Neural cell (in vitro differentiated cells): ENCODE measurements around the gene PPP1CA. TPM values are rescaled to one million over a fixed set of nuclear protein-coding genes. Genes with fewer than 3 reads are reported as not detected.

Experiments used
- H2AFZ ChIP-seq: fragments of 200-600, 300-800 bp; sonication (generic), shearing (Covaris generic); 2 replicates; pipeline ENCODE4 v1.6.0; 2014; ENCODE audit warnings: low read depth, mild to moderate bottlenecking, antibody characterized with exemption, low read length, moderate library complexity
- H3F3A ChIP-seq: fragments of 200-600 bp; shearing (Covaris generic); 2 replicates; pipeline ENCODE4 v1.6.1; 2016; ENCODE audit warnings: mild to moderate bottlenecking, moderate library complexity, mixed read lengths, antibody characterized with exemption, low read length; ENCODE audit not compliant: insufficient read depth, poor library complexity, severe bottlenecking
- H3K27ac ChIP-seq: fragments of 200-600, 300-800 bp; sonication (generic), shearing (Covaris generic); 2 replicates; pipeline ENCODE4 v1.5.1; 2014; ENCODE audit warnings: mild to moderate bottlenecking, low read length, moderate library complexity
- H3K27me3 ChIP-seq: fragments of 300-800, 200-600 bp; sonication (generic), shearing (Covaris generic); 2 replicates; pipeline ENCODE4 v1.6.0; 2014; ENCODE audit warnings: mild to moderate bottlenecking, low read depth, low read length, moderate library complexity; ENCODE audit not compliant: insufficient read depth
- H3K36me3 ChIP-seq: fragments of 300-800, 200-600 bp; sonication (generic), shearing (Covaris generic); 2 replicates; pipeline ENCODE4 v1.5.1; 2014; ENCODE audit warnings: mild to moderate bottlenecking, antibody characterized with exemption, low read length, moderate library complexity; ENCODE audit not compliant: insufficient read depth
- H3K4me2 ChIP-seq: fragments of 300-800, 200-600 bp; sonication (generic), shearing (Covaris generic); 2 replicates; pipeline ENCODE4 v1.6.0; 2014; ENCODE audit warnings: mild to moderate bottlenecking, low read length
- H3K4me3 ChIP-seq: fragments of 300-800, 200-600 bp; sonication (generic), shearing (Covaris generic); 2 replicates; pipeline ENCODE4 v1.5.1; 2014; ENCODE audit warnings: mild to moderate bottlenecking, low read length, moderate library complexity
- H3K79me2 ChIP-seq: fragments of 200-600 bp; shearing (Covaris generic); replicated peaks from 2 replicates; pipeline ENCODE4 v1.6.0; 2014; ENCODE audit warnings: mild to moderate bottlenecking, low read length, moderate library complexity; ENCODE audit not compliant: insufficient read depth
- H3K9ac ChIP-seq: fragments of 300-800, 200-600 bp; sonication (generic), shearing (Covaris generic); 2 replicates; pipeline ENCODE4 v1.6.1; 2016; ENCODE audit warnings: mild to moderate bottlenecking, low read length, mixed read lengths
- H3K9me2 ChIP-seq: fragments of 200-600 bp; shearing (Covaris generic); 2 replicates; pipeline ENCODE4 v1.6.1; 2016; ENCODE audit warnings: mild to moderate bottlenecking, low read length, mixed read lengths; ENCODE audit not compliant: insufficient read depth
- H3K9me3 ChIP-seq: fragments of 200-600, 300-800 bp; sonication (generic), shearing (Covaris generic); 2 replicates; pipeline ENCODE4 v1.6.1; 2016; ENCODE audit warnings: mild to moderate bottlenecking, mixed run types, low read length, moderate library complexity, mixed read lengths
- H4K20me1 ChIP-seq: fragments of 200-600 bp; shearing (Covaris generic); 2 replicates; pipeline ENCODE4 v1.6.1; 2016; ENCODE audit warnings: mild to moderate bottlenecking, mixed run types; ENCODE audit not compliant: insufficient read depth
- EP300 ChIP-seq: fragments of 450-650 bp; conservative IDR thresholded peaks from 2 replicates; pipeline ENCODE4 v1.6.1; 2014; ENCODE audit warnings: antibody characterized with exemption, mild to moderate bottlenecking, moderate library complexity; ENCODE audit not compliant: poor library complexity, severe bottlenecking
- EZH2 ChIP-seq: fragments of 200-600, 300-800 bp; shearing (Covaris generic), sonication (generic); IDR thresholded peaks from 2 replicates; pipeline ENCODE4 v1.6.1; 2014; ENCODE audit warnings: antibody characterized with exemption, low read length, borderline replicate concordance, mild to moderate bottlenecking; ENCODE audit not compliant: insufficient read depth, poor library complexity, severe bottlenecking
- MXI1 ChIP-seq: fragments of 450-650 bp; conservative IDR thresholded peaks from 2 replicates; pipeline ENCODE4 v1.6.1; 2014; ENCODE audit warnings: antibody characterized with exemption, mild to moderate bottlenecking; ENCODE audit not compliant: poor library complexity, severe bottlenecking
- POLR2AphosphoS5 ChIP-seq: IDR thresholded peaks from 2 replicates; pipeline ENCODE4 v1.6.1; 2012
- RAD21 ChIP-seq: fragments of 450-650 bp; conservative IDR thresholded peaks from 2 replicates; pipeline ENCODE4 v1.6.1; 2014; ENCODE audit warnings: antibody characterized with exemption, mild to moderate bottlenecking, moderate library complexity
- SMC3 ChIP-seq: fragments of 450-650 bp; conservative IDR thresholded peaks from 2 replicates; pipeline ENCODE4 v1.6.1; 2014; ENCODE audit warnings: antibody characterized with exemption, mild to moderate bottlenecking, moderate library complexity; ENCODE audit not compliant: poor library complexity
- TAF1 ChIP-seq: IDR thresholded peaks from 2 replicates; pipeline ENCODE4 v1.6.1; 2012; ENCODE audit warnings: low read depth
- polyA plus RNA-seq: library from polyadenylated mRNA; depleted of rRNA; stranded (reverse); fragments of >200 nt; gene quantifications from 2 replicates; pipeline ENCODE4 v1.2.3, GENCODE V29; 2014
- TF ChIP-seq, protein P1 (sequence below): IDR thresholded peaks from 2 replicates; pipeline ENCODE4 v1.6.1; 2012; ENCODE audit warnings: borderline replicate concordance
- TF ChIP-seq, protein P2 (sequence below): fragments of 450-650 bp; IDR thresholded peaks from 2 replicates; pipeline ENCODE4 v1.5.1; 2014; ENCODE audit warnings: antibody characterized with exemption, mild to moderate bottlenecking, moderate library complexity; ENCODE audit not compliant: poor library complexity, severe bottlenecking

The PPP1CA gene
- polyA plus RNA-seq, 1 donor from 2014 or later, result 106 TPM

DNA sequence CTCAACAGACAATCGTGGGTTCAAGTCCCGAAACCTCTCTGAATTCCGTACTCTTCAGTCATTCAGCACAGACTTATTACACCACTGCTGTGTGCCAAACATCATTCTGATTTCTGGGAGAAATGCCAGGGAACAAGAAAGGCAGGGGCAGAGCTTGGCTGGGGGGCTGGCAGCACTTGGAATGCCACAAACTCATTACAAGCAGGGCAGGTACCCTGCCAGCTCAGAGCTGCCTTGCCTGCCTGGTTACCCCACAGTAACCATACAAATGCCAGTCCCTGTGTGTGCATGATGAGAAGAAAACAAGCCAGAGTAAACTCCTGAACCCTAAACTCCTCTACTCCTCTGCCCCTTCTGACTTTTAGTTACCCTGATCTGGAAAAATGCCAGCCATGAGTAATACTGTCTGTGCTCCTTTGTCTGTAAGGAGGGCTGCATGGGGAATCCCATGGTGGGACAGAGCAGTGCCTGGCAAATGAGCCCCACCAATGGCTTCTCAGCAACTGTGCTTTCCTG is 16.7 kb downstream of the PPP1CA start:
- Histone ChIP-seq H3K36me3 (no peaks in the 10 kb centered on the region), H3K27ac (no peak overlapping the region), H3K9ac (no peak overlapping the region), H3K9me2 (no peaks in the 10 kb centered on the region), H3F3A (no peaks in the 10 kb centered on the region), H3K4me3 (no peak overlapping the region), H3K4me2 (no peak overlapping the region), H3K9me3 (no peaks in the 10 kb centered on the region), H4K20me1 (no peaks in the 10 kb centered on the region), H3K27me3 (no peaks in the 10 kb centered on the region), H2AFZ (no peak overlapping the region), H3K79me2 (no peaks in the 10 kb centered on the region)
- TF ChIP-seq, protein P1, sequence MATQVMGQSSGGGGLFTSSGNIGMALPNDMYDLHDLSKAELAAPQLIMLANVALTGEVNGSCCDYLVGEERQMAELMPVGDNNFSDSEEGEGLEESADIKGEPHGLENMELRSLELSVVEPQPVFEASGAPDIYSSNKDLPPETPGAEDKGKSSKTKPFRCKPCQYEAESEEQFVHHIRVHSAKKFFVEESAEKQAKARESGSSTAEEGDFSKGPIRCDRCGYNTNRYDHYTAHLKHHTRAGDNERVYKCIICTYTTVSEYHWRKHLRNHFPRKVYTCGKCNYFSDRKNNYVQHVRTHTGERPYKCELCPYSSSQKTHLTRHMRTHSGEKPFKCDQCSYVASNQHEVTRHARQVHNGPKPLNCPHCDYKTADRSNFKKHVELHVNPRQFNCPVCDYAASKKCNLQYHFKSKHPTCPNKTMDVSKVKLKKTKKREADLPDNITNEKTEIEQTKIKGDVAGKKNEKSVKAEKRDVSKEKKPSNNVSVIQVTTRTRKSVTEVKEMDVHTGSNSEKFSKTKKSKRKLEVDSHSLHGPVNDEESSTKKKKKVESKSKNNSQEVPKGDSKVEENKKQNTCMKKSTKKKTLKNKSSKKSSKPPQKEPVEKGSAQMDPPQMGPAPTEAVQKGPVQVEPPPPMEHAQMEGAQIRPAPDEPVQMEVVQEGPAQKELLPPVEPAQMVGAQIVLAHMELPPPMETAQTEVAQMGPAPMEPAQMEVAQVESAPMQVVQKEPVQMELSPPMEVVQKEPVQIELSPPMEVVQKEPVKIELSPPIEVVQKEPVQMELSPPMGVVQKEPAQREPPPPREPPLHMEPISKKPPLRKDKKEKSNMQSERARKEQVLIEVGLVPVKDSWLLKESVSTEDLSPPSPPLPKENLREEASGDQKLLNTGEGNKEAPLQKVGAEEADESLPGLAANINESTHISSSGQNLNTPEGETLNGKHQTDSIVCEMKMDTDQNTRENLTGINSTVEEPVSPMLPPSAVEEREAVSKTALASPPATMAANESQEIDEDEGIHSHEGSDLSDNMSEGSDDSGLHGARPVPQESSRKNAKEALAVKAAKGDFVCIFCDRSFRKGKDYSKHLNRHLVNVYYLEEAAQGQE, result no peak
- TF ChIP-seq MXI1 (no peak), EZH2 (no peak), TAF1 (no peak), POLR2AphosphoS5 (no peak), SMC3 (no peak), RAD21 (no peak), EP300 (no peak)
- TF ChIP-seq, protein P2, sequence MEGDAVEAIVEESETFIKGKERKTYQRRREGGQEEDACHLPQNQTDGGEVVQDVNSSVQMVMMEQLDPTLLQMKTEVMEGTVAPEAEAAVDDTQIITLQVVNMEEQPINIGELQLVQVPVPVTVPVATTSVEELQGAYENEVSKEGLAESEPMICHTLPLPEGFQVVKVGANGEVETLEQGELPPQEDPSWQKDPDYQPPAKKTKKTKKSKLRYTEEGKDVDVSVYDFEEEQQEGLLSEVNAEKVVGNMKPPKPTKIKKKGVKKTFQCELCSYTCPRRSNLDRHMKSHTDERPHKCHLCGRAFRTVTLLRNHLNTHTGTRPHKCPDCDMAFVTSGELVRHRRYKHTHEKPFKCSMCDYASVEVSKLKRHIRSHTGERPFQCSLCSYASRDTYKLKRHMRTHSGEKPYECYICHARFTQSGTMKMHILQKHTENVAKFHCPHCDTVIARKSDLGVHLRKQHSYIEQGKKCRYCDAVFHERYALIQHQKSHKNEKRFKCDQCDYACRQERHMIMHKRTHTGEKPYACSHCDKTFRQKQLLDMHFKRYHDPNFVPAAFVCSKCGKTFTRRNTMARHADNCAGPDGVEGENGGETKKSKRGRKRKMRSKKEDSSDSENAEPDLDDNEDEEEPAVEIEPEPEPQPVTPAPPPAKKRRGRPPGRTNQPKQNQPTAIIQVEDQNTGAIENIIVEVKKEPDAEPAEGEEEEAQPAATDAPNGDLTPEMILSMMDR, result no peak

DNA sequence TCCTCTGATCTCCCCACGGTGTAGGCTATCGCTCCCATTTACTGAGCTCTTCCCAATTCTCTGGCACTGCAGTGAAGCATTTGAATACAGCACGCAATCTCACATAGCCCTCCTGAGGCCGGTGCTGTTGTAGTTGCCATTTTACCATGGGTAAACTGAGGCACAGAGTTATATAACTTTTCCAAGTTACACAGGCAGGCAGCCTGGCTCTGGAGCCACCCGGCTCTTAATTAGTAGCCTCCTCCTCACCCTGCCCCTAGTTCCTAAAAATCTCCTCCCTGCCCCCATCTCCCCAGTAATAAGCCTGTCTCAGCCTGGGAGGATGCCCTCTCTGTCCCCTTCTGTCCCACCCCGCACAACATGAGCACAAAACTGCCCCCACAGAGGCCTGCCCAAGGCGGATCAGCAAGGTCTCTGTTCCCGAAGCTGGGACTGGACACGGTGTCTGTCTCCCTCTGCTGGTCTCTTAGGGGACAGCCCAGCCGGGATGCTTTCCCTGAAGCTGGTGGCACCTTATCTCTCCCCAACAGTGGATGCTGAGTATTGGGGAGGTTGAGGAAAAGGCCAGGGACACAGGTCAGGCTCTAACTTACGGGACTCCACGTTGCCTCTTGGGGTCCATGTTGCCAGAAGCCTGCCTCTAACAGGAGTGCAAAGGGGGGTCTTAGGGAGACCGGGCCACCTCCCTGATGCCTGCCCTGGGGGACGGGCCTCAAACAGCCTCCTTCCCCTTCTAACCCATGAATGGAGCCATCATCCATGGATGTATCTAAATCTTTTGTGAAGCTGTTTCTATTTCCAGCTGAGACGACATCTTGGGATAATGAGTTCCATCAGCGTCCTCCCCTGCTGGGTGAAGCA is 19.2 kb downstream of the PPP1CA start:
- Histone ChIP-seq H3F3A (no peaks in the 10 kb centered on the region), H3K4me2 (no peak overlapping the region), H3K79me2 (no peaks in the 10 kb centered on the region), H2AFZ (no peak overlapping the region), H4K20me1 (no peaks in the 10 kb centered on the region), H3K27me3 (no peaks in the 10 kb centered on the region), H3K36me3 (no peaks in the 10 kb centered on the region), H3K9me2 (no peaks in the 10 kb centered on the region), H3K4me3 (no peak overlapping the region), H3K27ac (no peak overlapping the region), H3K9me3 (no peaks in the 10 kb centered on the region), H3K9ac (no peak overlapping the region)
- peak; percentile 90 for TF ChIP-seq SMC3
- TF ChIP-seq RAD21, result peak; percentile 94
- no peak for TF ChIP-seq EP300
- no peak for TF ChIP-seq TAF1
- TF ChIP-seq, protein P1, result no peak
- TF ChIP-seq MXI1, result no peak
- TF ChIP-seq POLR2AphosphoS5, result no peak
- TF ChIP-seq, protein P2, result peak; percentile 96
